Neural crest cell (in vitro differentiated cells): ENCODE results near the gene LSM3. TPM values are rescaled to one million over a fixed set of nuclear protein-coding genes. Genes with fewer than 3 reads are reported as not detected.

Experiments
- DNase-seq: peaks from one replicate; pipeline ENCODE4 v3.0.0; 2021; ENCODE audit warnings: low read depth, mixed read lengths, low spot score
- H3K27ac Mint-ChIP-seq: one replicate; pipeline ENCODE4 v1.8.0; 2021; ENCODE audit warnings: mild to moderate bottlenecking, mixed read lengths; ENCODE audit not compliant: unreplicated experiment
- H3K27me3 Mint-ChIP-seq: 2 replicates; pipeline ENCODE4 v1.8.0; 2021; ENCODE audit warnings: low read depth, mild to moderate bottlenecking, mixed read lengths
- H3K36me3 Mint-ChIP-seq: 2 replicates; pipeline ENCODE4 v1.8.0; 2021; ENCODE audit warnings: low read depth, mild to moderate bottlenecking, mixed read lengths
- H3K4me1 Mint-ChIP-seq: 2 replicates; pipeline ENCODE4 v1.8.0; 2021; ENCODE audit warnings: mixed read lengths
- H3K4me3 Mint-ChIP-seq: one replicate; pipeline ENCODE4 v1.8.0; 2021; ENCODE audit warnings: mild to moderate bottlenecking, mixed read lengths
- H3K9me3 Mint-ChIP-seq: 2 replicates; pipeline ENCODE4 v1.8.0; 2021; ENCODE audit warnings: mixed read lengths
- total RNA-seq: library from RNA; stranded (reverse); gene quantifications from 2 replicates; pipeline ENCODE4 v1.2.1, GENCODE V29; 2021
- TF ChIP-seq, protein P1 (sequence below): fragments of 200-600 bp; sonication (generic); conservative IDR thresholded peaks from 2 replicates; pipeline ENCODE4 v1.5.0; 2021; ENCODE audit warnings: antibody characterized with exemption, mild to moderate bottlenecking

Gene LSM3
- total RNA-seq, 1 donor from 2014 or later = 18.3 TPM

DNA sequence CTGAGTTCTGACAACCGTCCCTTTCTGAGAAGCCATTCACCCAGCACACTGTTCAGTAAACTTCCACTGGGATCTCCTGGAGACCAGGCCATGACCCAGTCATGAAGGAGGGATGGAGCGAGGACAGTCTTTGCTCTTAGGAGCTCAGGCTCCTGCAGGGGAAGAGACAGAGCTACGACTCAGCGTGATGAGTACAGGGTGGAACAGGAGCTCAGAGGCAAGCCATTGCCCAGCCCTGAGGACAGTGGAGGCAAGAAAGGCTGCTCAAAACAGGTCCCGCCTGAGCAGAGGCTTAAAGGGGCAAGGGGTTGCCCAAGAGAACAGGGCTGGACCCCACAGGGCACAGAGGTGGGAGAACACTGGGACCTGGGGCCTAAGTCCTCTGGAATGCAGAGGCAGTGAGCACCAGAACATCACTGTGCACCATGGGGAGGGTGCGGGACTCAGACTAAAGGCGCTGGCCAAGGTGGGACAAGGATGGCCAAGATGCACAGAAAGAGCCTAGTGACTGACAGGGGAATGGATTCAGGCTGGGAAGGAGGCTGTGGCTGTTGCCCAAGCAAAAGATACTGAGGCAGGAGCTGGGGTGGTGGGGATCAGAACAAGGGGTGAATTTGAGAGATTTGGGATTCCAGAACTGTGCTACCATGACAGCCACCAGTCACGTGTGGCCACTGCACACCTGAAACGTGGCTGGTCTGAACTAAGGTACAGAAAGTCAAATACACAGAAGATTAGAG is 28.0 kb upstream of the LSM3 start:
- Mint-ChIP-seq H3K9me3 (no peaks in the 10 kb centered on the region), H3K36me3 (peaks cover 9% of the 10 kb centered on the region), H3K4me1 (no peaks in the 10 kb centered on the region), H3K27me3 (no peaks in the 10 kb centered on the region), H3K27ac (no peak overlapping the region), H3K4me3 (no peak overlapping the region)
- TF ChIP-seq, protein P1, sequence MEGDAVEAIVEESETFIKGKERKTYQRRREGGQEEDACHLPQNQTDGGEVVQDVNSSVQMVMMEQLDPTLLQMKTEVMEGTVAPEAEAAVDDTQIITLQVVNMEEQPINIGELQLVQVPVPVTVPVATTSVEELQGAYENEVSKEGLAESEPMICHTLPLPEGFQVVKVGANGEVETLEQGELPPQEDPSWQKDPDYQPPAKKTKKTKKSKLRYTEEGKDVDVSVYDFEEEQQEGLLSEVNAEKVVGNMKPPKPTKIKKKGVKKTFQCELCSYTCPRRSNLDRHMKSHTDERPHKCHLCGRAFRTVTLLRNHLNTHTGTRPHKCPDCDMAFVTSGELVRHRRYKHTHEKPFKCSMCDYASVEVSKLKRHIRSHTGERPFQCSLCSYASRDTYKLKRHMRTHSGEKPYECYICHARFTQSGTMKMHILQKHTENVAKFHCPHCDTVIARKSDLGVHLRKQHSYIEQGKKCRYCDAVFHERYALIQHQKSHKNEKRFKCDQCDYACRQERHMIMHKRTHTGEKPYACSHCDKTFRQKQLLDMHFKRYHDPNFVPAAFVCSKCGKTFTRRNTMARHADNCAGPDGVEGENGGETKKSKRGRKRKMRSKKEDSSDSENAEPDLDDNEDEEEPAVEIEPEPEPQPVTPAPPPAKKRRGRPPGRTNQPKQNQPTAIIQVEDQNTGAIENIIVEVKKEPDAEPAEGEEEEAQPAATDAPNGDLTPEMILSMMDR = no peak
- DNase-seq = no peak

DNA sequence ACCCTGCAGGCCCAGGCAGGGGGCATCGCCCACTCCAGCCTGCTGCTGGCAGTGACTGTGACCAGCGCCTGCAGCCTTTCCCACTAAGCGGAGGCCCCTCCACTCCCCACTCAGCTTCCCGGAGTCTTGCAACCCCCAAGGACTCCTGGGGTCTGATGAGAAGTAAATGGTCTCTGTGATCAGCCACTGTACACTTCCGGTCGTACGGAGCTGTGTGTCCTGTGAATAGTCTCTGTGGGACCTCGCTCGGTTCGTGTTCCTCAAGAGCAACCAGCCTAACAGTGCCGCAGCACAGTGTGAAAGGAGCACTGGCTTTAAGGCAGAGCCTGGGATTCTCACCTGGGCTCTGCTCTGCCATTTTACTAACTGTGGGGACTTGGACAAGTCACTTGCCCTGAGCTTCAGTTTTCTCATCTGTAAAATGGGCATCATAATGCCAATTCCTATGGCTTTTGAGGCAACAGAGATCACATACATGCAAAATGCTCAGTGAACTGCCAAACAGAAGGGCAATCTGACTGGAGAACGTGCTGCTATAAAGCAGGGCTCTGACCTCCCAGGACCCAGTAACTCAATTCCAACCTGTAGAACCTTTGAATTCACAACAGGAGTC is 27.0 kb upstream of the LSM3 start:
- TF ChIP-seq, protein P1 = no peak
- Mint-ChIP-seq H3K4me3 (no peak overlapping the region), H3K27ac (no peak overlapping the region), H3K4me1 (no peaks in the 10 kb centered on the region), H3K27me3 (no peaks in the 10 kb centered on the region), H3K36me3 (peaks cover 15% of the 10 kb centered on the region), H3K9me3 (no peaks in the 10 kb centered on the region)
- DNase-seq = no peak

DNA sequence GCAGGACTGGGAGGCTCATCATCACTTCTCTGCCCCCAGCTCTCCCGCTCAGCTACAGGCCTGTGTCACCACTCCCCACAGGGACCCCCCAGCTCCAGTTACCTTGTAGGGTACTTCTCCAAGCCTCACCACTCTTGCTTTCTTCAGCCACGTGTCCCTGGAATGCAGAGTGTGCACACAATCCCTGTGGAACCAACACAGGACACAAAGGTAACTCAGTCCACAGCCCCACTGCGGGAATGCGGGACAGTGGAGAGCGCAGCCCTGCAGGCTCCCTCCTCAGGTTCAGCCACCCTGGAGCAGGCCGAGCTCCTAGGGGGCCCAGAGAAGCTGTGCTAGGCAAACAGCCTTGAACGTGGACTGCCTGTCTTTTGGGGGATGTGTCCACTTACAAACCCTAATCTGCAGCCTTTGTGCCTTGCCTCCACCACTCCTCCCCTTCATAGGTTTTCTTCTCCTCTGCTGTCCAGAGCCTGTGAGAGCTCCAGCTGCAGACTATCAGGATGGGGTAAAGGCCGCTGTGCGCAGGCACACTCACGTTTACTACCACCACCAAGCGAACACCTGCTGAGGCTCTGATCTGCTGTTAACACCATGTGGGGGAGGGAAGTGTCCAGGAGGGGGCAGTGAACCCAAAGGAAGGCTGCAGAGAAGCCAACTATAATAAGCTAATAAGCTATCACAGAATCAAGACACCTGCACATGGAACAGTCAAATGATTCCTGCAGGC is 26.2 kb upstream of the LSM3 start:
- Mint-ChIP-seq H3K36me3 (peaks cover 20% of the 10 kb centered on the region), H3K27ac (no peak overlapping the region), H3K9me3 (no peaks in the 10 kb centered on the region), H3K27me3 (no peaks in the 10 kb centered on the region), H3K4me3 (no peak overlapping the region), H3K4me1 (no peaks in the 10 kb centered on the region)
- TF ChIP-seq, protein P1 = peak; percentile 31
- DNase-seq = no peak

DNA sequence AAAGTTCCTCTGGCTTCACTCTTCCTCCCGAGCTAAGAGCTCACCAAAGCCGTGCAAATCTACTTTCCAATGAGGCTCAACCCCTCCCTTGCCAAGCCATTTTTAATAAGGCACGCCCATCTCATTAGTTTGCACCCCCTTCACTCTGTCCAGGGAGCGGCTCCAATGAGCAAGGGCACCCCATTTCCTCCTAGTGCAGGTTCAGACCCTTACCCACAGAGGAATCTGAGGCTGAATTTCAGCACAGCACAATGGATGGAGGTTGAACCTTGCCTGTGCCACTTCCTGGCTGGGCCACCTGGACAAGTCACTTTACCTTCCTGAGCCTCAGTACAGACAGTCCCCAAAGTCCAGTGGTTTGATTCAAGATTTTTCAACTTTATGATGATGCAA is 25.7 kb upstream of the LSM3 start:
- H3K4me1 Mint-ChIP-seq = no peaks in the 10 kb centered on the region
- H3K27ac Mint-ChIP-seq = no peak overlapping the region
- TF ChIP-seq, protein P1 = peak; percentile 1
- H3K27me3 Mint-ChIP-seq = no peaks in the 10 kb centered on the region
- peaks cover 21% of the 10 kb centered on the region for H3K36me3 Mint-ChIP-seq
- no peak overlapping the region for H3K4me3 Mint-ChIP-seq
- no peak for DNase-seq
- no peaks in the 10 kb centered on the region for H3K9me3 Mint-ChIP-seq

DNA sequence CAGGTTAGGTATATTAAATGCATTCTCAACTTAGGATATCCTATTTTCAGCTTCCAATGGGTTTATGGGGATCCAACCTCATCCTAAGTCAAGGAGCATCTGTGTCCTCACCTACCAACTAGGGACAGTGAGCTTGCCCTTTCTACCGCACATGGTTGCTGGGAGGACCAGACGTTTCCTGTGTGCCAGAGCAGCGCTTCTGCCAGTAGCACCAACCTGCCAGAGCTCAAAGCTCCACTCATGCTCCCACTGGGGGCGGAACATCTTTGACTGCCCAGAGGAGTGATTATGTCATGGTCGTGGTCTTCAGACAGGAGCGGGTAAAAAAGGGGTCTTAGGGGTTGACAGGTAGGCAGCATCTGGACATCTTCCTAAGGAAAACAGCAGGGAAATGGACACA is 25.0 kb upstream of the LSM3 start:
- Mint-ChIP-seq H3K27me3 (no peaks in the 10 kb centered on the region), H3K27ac (no peak overlapping the region), H3K9me3 (no peaks in the 10 kb centered on the region), H3K4me3 (no peak overlapping the region), H3K4me1 (no peaks in the 10 kb centered on the region), H3K36me3 (peaks cover 26% of the 10 kb centered on the region)
- TF ChIP-seq, protein P1 = no peak
- no peak for DNase-seq
